Inferior parietal cortex (tissue), 1 donor: ENCODE measurements around the gene IRF9.

Source experiments
- DNase-seq: peaks from one replicate; pipeline ENCODE4 v3.0.0-alpha.2; 2016; ENCODE audit errors: extremely low spot score

Gene IRF9

DNA sequence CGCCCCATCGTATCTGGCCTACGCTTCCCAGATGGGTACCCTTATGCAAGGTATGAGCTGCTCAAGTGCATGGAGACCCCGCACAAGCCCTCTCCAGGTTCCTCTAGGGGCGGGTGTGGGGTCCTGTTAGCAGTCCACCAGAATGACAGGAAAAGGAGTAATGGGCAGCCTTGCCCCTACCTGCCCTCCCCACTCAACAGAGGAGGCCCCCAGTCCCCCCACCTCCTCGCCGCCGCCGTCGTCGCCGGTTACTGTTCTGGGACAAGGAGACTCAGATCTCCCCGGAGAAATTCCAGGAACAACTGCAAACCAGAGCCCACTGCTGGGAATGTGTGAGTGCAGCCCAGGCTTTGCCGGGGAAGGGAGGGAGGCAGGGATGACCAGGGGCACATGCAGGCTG, 16.8 kb downstream of the IRF9 start:
- no peak for DNase-seq

DNA sequence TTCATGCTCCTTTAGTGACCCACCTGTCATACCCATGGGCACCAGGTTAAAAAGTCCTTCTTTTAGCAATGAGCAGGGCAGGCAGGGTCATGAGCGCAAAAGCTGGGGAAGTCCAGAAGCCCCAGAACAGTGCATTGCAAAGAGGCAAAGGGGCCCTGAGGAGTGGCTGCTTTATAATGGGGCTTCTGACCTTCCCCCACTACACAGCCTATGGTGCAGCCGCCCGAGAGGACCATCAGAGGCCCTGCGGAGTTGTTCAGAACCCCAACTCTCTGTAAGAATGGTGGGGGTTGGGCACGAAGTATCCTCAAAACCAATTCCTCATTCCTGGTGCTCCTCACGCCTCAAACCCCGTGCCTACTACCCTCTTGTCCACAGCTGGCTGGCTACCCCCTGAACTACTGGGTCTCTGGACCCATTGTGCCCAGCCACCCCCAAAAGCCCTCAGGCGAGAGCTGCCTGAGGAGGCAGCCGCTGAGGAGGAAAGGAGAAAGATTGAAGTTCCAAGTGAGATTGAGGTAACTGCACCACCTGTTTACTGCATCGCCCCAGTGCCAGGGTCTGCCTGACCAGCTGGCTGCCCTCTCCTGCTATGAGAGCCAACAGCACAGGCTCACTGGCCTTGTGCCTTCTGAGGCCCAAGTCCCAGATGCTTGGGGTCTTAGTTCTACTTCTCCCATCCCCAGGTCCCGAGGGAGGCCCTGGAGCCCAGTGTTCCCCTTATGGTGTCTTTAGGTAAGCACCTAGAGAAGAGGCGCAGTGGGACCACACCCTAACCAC, 17.5 kb downstream of the IRF9 start:
- no peak for DNase-seq

DNA sequence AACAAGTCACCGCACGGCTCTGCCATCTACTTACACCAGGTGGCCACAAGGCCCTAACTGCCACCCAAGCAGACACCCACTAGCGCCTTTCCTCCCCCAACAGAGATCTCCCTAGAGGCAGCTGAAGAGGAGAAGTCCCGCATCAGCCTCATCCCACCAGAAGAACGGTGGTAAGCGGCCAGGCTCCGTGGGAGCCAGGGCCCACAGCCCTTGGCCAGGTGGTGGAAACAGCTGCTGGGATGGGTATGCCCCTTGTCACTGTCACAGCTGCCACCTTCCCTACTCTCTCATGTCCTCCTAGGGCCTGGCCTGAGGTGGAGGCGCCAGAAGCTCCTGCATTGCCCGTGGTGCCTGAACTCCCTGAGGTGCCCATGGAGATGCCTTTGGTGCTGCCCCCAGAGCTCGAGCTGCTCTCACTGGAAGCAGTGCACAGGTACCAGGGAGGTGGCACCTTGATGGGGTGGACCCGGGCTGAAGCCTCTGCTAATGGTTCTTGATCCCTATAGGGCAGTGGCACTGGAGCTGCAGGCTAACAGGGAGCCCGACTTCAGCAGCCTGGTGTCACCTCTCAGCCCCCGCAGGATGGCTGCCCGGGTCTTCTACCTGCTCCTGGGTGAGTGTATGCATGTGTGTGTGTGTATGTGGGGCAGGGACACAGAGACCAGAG, 18.4 kb downstream of the IRF9 start:
- no peak for DNase-seq

DNA sequence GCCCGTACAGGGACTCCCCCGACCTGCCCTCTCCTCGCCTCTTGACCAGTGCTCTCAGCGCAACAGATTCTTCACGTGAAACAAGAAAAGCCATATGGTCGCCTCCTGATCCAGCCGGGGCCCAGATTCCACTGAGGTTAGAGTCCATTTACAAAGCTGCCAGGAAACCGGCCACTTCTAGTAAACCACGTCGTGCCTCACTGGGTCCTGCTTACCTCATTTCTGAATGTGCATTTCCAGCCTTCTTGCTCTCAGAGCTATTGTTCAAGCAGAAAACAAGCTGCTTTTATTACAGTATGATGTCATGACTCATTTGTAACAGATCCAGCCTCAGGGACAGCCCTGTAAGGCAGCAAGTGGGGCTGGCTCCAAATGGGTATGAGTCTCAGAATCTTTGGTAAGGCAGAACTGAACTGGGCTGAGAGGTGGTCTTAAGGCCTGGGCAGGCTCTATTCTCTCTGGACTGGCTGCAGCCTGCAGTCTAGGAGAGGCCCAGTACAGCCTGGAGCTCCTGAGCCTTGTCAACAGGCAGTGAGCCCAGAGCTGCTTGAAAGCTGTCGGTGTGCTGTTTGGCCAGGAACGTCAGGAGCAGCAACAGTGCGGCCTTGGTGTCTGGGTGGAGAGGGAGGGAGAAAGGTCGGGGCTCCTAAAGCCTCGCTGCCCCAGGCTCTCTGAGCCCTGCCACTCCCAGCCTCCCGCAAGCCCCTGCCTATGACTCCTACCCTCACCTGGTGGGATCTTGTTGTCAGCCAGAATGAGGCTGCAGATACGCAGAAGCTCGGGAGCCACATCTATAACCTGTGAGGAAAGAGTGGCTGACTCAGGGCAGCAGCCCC, 19.1 kb downstream of the IRF9 start:
- DNase-seq = peak; percentile 63

DNA sequence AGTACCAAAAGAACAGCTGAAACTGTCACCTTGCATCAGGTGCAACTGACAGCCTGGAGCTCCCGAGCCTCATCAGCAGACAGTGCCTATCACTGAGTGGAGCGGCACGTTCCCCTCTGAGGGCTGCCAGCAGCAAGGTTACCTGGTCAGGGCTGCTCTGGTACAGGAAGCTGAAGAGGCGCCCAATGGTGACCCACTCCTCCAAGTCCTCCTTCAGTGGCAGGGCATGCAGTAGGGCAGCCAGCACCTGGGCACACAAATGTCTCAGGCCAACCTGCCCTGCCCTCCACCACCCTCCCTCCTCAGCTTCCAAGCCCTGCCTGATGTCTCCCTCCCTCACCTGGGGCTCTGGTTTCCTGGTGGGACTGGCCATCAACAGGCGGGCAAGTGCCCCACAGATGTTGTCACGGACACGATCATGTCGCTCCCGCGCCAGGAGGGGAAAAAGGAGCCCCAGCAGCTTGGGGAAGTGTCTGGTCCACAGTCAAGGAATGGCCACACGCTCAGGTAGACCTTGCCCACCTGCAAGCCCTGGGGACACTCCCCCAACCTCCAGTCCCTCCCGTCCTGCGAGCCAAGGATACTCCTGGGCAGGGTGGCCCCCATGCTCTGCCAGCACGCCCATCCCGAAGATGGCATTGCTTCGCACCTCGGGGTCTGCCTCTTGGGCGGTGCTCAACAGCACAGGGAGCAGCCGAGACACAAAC, 20.5 kb downstream of the IRF9 start:
- no peak for DNase-seq

DNA sequence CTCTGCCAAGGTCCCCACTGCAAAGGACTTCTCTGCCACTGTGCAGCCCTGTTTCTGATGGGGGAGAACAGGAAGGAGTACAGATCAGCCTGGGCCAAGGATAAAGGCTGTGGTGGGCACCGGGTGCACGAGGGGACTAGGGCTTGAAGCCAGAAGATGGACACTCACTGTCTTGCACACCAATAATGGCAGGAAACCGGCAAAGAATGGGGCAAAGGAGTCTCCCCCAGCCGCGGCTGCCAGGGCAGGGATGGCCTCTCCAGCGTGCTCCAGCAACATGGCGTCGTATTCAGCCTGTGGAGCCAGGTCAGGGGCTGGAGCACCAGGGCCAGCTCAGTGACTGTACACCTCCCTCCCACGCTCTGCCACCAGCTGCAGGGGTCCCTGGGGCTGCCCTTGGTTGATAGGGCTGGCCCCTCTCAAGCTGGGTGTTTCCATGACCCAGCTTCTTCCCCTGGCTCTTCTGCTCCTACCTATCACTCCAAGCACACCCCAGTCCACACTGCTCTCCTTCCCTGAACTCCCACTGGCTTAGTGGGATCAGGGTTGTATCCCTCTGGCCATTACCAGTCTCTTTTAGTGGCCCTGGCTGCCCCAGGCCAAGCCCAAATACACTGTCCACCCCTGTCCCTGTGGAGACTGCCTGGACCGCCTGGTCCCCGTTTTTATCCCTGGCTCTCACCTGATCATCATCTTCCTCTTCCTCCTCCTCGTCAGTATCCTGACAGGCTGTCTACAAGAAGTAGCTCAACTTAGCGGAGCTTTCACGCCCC, 21.2 kb downstream of the IRF9 start:
- DNase-seq = no peak

DNA sequence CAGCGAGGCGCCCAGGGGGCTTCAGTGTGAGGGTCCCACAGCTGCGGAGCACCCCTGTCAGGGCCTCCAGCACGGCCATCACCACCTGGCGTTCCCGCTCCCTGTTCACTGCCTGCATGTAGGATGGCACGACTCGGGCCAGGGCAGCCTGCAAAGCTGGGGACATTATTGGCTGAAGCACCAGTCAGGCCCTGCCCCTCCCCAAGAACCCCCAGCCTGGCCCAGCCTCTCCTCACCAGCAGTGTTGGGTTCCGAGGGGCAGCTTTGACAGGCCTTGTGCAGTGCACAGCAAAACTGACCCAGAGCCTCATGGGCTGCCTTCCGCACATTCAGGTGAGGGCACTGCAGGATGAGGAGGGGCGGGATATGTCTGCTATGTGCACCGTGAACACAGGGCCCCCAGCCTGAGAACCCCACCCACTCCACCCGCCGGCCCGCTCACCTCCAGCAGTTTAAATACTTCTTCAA, 22.0 kb downstream of the IRF9 start:
- DNase-seq = no peak

DNA sequence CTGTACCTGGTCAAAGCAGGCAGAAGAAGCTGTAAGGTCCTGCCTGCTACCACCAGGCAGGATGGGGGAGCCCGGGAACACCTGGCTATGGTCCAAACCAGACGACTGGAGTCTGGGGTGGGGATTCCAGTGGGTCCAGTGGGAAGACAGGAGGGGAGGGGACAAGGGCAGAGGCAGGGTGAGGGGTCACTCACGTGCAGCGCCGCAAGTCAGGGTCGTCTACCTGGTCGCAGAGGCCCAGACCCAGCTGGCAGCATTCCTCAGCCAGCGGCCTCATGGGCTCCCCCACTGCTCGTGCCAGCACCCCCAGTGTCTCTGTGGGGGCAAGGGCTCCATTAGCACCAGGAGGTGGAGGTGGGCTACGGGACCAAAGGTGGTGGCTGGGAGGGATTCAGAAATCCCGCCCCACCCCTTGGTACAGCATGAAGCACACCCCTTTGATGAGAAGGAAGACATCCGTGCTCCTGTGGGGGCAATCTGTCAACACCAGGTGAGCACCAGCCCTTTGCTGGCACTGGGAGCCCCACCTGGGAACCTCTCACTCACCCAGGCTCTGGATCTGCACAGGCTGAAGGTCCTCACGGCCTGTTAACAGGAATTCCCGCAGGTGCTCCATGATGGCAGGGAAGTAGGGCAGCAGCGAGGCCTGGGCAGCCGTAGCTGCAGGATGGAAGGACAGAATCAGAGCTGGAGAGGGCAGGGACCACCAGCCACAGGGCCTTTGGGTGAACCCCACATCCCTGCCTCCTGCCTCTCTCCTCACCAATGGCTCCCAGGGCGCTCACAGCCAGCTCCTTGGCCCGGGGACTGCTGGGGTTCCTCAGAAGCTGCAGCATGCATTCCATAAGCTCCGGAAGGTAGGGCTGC, 23.3 kb downstream of the IRF9 start:
- no peak for DNase-seq

DNA sequence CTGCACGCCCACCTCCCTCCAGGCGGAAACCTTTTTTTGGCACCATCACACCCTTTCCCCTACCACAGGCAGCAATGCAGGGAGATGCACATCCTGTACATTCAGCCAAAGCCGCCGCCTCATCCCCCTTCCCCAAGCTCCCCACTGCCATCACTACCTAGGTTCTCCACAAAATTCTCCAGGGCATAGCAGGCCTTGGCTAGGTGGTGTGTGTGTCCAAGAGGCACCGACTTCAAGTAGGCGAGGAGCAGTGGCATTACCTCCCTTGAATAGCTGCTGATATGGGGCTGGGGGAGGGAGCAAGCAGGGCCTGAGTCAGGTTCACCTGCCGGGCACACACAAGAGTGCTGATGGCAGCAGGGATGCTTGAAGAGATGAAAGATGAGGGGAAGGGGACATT, 24.0 kb downstream of the IRF9 start:
- no peak for DNase-seq

DNA sequence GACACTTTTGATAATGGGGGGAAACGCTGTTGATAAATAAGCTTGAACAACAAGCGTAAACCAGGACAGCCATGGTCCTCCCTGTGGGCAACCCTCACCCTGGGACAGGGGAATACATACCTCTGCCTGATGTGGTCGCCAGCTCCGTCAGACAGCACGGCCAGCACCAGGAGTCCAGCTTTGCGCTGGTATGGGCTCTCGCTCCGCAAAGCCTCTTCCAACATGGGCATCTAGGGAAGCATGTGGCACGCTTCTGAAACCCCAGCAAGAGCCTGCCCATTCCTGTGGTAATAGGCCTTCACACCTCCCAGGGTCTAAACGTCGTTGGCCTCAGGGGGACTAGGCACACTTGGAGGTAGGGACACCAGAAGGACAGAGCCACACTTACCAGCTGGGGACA, 24.7 kb downstream of the IRF9 start:
- no peak for DNase-seq

DNA sequence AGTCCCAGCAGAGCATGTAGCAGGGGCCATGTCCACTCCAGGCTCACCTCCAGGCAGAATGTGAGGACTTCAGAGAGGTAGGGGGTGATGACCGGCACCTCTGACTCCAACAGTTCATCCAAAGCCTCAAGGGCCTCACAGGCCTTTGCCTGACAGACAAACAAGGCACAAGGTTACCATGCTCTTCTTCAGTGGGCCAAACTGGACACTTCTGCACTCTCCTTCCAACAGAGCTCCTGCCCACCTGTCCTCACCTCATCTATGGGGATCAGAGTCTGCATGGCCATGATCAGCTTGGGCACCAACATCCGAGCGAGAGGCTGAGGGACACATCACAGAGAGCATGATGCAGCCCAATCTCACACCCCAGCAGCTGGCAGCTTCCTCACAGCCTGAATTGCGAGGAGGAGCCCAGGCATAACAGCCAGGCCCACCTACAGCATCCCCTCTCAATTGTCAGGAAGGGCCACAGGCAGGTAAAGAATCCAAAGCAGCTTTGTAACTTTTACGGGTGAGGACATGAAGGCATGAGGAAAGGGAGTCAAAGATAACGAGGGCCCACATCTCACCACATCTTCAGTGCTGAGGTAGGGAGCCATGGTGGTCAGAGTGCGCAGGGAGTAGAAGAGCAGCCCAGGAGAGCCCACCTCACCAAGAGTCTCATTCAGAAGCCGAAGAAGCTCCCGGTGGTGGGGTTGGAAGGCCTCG, 25.9 kb downstream of the IRF9 start:
- DNase-seq = no peak

DNA sequence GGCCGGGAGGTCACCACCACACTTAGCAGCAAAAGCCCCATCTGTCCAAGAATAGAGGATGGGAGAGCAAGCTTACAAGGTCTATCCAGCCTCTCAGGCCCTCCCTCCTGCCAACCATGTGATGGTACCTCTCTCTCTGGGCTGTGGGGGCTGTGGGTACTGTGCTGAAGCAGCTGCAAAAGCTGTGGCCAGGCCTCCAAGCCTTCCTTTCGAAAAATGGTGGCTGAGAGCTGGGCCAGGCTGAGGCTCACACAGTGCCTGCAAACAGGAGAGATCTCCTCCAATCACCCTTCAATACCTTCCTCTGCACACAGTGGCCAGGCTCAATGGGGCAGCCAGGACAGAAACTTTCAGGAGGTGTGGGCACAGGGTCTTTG, 26.5 kb downstream of the IRF9 start:
- DNase-seq = no peak

DNA sequence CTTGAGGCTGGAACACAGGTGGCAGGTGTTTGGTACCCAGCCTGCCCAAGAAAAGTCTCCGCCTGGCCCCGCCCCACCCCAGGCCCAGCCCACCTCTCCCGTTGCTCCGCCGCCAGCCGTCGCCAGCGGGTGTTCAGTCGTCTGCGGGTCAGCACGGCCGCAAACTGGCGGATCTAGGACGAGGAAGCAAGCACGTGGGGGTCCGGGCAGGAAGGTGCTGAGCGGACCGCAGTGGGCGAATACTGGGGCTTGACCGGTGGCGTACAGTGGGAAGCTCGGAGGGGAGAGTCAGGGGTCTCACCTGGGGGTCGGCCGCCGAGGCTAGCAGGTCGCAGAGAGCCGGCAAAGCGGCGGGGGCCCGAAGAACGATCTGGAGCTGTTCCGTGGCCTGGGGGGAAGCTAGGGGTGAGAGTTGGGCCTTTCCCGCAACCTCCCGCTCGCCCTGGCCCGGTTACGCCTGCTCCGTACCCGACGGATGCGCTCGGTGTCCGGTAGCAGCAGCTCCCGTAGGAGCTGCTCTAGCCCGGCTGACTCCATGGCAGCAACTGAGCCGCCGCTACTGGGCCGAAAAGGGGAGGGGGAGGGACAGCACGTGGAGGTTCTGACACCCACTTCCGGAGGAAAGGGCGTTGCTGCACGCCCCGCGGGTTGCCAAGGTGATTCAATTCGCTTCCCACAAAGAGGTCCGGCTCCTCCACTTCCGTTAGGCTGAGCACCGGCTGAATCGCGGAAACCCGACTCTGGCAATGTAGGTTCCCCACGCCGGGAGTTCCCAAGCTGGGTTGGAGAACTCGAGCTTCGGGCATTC, 27.4 kb downstream of the IRF9 start, which contains the start of gene IPO4:
Gene IPO4 (minus strand): TSS at position 566 of the 808 bp plus-strand sequence. CDS start 29 bp downstream, at position 537.
- peak; percentile 94 for DNase-seq

DNA sequence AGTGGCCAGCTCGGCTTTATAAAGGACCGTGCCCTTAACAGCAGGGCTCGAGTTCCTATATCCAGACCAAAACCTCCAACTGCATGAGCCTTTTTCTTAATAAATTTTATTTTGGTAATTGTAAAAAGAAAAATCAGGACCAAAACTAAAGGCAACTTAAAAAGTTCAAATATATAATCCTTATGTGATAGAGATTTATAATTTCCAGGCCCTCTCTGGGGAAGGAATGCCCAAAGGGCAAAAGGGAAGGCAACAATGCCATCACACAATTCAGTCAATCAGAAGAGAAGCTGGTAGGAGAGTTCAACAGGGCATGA, 28.0 kb downstream of the IRF9 start:
- DNase-seq = no peak

DNA sequence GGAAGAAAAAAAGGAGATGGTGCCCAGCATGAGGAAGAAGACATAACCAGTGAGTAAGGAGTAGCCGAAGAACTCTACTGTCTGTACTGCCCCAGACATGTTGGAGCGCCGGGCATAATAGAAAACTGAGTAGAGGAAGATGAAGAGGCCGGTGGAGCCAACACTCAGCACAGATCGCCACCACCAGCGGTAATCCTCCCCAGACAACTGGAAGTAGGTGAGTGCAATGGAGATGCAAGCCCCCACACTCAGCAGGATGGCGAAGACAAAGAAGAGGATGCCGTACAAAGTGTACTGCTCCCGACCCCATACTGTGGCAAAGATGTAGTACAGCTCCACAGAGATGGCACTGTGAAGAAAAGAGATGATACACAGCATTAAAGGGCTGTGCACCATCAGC, 28.4 kb downstream of the IRF9 start:
- no peak for DNase-seq

DNA sequence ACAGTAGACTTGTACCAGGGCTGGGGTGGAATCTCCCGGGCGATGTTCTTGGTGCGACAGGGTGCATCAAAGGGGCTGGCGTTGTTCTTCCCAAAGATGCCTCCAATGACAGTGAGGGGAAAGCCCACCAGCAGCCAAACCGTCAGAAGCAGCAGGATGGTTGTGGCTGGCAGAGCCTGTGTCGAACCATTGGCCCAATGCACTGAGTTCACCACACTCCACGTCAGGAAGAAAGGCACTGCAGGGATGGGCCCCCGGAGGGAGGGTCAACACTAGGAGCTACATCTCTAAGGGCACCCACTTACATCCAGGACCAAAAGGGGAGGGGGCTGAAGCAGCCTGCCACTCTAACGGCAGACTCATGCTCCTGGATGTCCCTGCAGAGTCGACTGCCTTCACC, 29.4 kb downstream of the IRF9 start:
- DNase-seq = no peak

DNA sequence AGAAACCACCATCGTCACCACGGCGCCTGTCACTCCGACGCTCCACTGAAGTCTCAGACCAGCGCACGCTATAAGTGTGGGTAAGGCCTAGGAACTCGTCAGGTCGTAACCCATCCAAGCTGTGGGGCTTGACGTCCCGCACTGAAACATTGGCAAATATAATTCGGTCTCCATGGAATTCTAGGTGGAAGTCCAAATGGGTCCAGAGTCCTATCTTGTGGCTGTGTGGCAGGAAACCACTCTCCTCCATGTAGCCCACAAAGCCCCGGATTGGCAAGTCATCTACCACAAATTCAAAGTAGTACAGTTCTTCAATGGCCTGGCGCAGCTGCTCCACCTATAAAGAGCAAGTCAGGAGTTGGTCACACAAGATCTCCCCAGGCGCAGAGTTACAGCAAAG, 31.9 kb downstream of the IRF9 start:
- DNase-seq = no peak

DNA sequence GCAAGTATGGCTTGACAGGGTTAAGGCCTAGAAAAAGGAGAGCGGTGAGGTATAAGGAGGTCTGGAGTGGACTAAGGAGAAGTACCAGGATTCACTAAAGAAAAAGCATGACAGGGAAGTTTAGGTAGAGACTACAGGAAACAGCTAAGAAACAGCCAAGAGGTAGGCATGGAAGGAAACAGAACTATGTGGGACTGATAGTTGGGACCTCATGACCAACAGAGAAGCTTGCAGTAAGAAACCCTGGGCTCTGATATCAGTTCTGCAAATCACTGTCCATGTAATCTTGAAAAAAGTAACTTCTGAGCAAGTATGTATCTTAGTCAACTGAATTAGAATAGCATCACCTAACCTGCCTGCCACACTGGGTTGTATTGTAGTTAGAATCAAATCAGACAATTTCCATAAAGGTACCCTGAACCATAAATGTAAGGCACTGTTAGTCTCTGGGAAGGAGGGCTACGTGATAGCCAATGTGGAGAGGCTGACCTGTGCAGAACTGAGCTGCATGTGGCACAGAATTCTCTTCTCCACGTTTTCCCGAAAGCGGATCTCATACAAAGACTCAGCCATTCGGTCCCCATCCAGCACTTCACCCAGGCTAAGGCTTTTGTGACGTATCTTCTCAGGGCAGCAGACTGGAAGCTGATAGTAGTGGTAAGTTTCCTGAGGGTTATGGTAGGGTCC, 33.3 kb downstream of the IRF9 start:
- DNase-seq = no peak
